Stimulated activated CD4-positive, alpha-beta T cell treated with anti-CD3 and anti-CD28 coated beads, Interleukin-4, amount 100 ng/mL, for 24 hours (primary cell): ENCODE measurements around the gene PFKFB4.

Source experiments
- DNase-seq: peaks from one replicate; pipeline ENCODE4 v3.0.0-alpha.2; 2020

Gene PFKFB4

GRCh38 chr3:48581621-48582481, 25.2 kb upstream of the PFKFB4 start:
- DNase-seq: no peak

GRCh38 chr3:48576647-48577046, 20.0 kb upstream of the PFKFB4 start:
- DNase-seq: no peak

GRCh38 chr3:48575366-48575765, 18.8 kb upstream of the PFKFB4 start:
- DNase-seq: no peak

GRCh38 chr3:48573973-48574585, 17.5 kb upstream of the PFKFB4 start:
- DNase-seq: no peak

GRCh38 chr3:48572517-48572916, 15.9 kb upstream of the PFKFB4 start:
- no peak for DNase-seq

GRCh38 chr3:48571938-48572337, 15.3 kb upstream of the PFKFB4 start:
- no peak for DNase-seq

- no peak for DNase-seq
Measured at GRCh38 chr3:48569808-48570450, 13.3 kb upstream of the PFKFB4 start.

- DNase-seq: no peak
Measured at GRCh38 chr3:48569400-48569799, 12.8 kb upstream of the PFKFB4 start.

- DNase-seq: no peak
Measured at GRCh38 chr3:48568476-48568875, 11.9 kb upstream of the PFKFB4 start.

GRCh38 chr3:48567500-48567899, 10.9 kb upstream of the PFKFB4 start:
- no peak for DNase-seq

GRCh38 chr3:48567090-48567489, 10.5 kb upstream of the PFKFB4 start:
- DNase-seq: no peak

- DNase-seq: no peak
Measured at GRCh38 chr3:48566401-48566760, 9.8 kb upstream of the PFKFB4 start.

GRCh38 chr3:48565591-48566400, 9.2 kb upstream of the PFKFB4 start:
- DNase-seq: no peak

- DNase-seq: no peak
Measured at GRCh38 chr3:48565186-48565585, 8.6 kb upstream of the PFKFB4 start.

GRCh38 chr3:48564667-48565066, 8.1 kb upstream of the PFKFB4 start:
- DNase-seq: no peak

GRCh38 chr3:48564022-48564421, 7.4 kb upstream of the PFKFB4 start:
- DNase-seq: no peak

GRCh38 chr3:48563382-48563918, 6.8 kb upstream of the PFKFB4 start, which contains the start of gene UCN2:
Gene UCN2, minus strand, starts transcription at chr3:48563781. Its CDS starts 657 bp downstream, at chr3:48563124.
- no peak for DNase-seq

- DNase-seq: no peak
Measured at GRCh38 chr3:48562367-48563095, 5.9 kb upstream of the PFKFB4 start.

GRCh38 chr3:48561045-48561736, 4.6 kb upstream of the PFKFB4 start:
- DNase-seq: no peak

- no peak for DNase-seq
Measured at GRCh38 chr3:48560648-48561018, 4.0 kb upstream of the PFKFB4 start.

- no peak for DNase-seq
Measured at GRCh38 chr3:48558493-48559134, 2.0 kb upstream of the PFKFB4 start.
